ENCODE measurements around the gene CHCHD3. TPM values are rescaled to one million over a fixed set of nuclear protein-coding genes. Genes with fewer than 3 reads are reported as not detected.

The CHCHD3 gene
- polyA plus RNA-seq, 2 of the 4 experiments (the other 2 are of a cell fraction), result 96.7 to 139 TPM

DNA sequence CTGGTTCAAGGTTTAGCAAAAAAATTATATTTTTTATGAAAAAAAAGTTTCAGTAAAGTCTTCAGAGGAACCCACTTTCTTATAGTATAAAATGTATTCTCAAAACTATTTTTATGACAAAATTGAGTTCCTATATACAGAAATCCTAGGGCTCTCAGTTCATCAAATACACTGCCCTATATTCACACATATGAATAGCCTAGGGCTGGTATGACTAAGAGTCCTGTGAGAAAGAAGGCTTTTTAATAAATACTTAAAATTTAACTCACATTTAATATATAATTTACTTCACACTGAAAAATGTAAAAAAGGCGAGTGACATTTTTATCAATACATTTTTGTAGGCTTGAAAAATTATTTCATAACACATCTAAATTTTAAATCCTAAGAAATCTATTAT is 16.6 kb downstream of the CHCHD3 start:
- no peak for DNase-seq (ENCODE audit: low read depth in 1 of 2, low spot score in 1 of 2)
- no peak for ATAC-seq
- Histone ChIP-seq H3K4me1 (no peaks in the 10 kb centered on the region), H3K4me3 (no peak overlapping the region), H3K9me3 (no peaks in the 10 kb centered on the region), H3K4me2 (no peak overlapping the region), H3K27ac (no peak overlapping the region)
- WGBS (ENCODE audit: missing lambda C conversion rate), result 93% methylated on average over 1 of the region's 1 CpG
- POLR2A ChIA-PET, result no interaction called here
- TF ChIP-seq FOXS1 (CRISPR knock-in tag; IDR thresholded peaks at IDR 0.05), result no peak
- TF ChIP-seq HOXB13 (CRISPR knock-in tag; IDR thresholded peaks at IDR 0.05; ENCODE audit: low read depth), result no peak
- no peak for TF ChIP-seq HMGXB4 (CRISPR knock-in tag; IDR thresholded peaks at IDR 0.05; ENCODE audit: borderline replicate concordance)
- no peak for TF ChIP-seq JUNB (IDR thresholded peaks at IDR 0.05)
- TF ChIP-seq CBX8 (IDR thresholded peaks at IDR 0.05), result no peak
- TF ChIP-seq RNF2 (IDR thresholded peaks at IDR 0.05; ENCODE audit: borderline replicate concordance, low read depth), result no peak
- TF ChIP-seq PHF8 (IDR thresholded peaks at IDR 0.05; ENCODE audit: borderline replicate concordance, low read depth), result no peak
- TF ChIP-seq RARB (CRISPR knock-in tag; IDR thresholded peaks at IDR 0.05), result no peak
- no peak for FAIRE-seq
- CTCF ChIA-PET, result no interaction called here

DNA sequence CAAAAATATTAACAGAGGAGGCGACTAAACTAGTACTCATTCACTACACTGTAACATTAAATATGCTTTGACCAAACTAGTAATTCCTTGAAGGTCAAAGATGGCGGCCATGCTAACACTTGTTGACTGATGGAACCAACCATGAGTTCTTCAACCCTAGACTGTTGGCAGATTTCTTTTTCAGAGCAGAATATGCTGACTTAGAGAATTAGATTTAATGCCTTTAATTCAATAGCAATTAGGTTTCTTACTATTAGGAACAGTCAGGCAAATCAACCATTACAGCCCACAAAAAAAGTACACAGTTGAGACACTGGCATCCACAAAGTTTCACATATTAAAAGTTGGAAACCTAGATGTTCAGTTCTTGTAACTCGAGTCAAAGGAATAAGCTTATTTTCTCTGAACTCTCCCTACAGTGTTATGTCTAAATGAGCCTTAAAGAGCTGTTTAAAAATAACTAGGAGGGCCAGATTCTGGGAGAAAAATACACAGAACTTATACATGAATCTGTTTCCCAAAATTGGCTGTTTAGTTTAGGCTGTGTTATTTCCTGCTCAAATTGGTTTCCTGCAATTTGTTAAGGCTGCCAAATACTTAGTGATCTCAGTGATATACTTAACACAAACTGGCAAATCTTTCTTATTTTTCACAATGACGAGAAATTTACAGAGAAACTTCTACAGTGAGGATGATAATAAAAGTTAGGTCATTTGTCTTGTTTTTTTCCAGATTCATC is 17.6 kb downstream of the CHCHD3 start:
- no peaks in the 10 kb centered on the region for H3K9me3 ChIP-seq
- TF ChIP-seq E2F6 (IDR thresholded peaks at IDR 0.05; ENCODE audit: borderline replicate concordance, low read depth) (no peak), MAFK (IDR thresholded peaks at IDR 0.05; ENCODE audit: partially characterized antibody) (peak; percentile 63)
- DNase-seq (ENCODE audit: low read depth in 1 of 2, low spot score in 1 of 2) (no peak), FAIRE-seq (no peak), ATAC-seq (no peak)
- ChIA-PET CTCF (no interaction called here), POLR2A (no interaction called here)
- H3K4me1 ChIP-seq, result no peaks in the 10 kb centered on the region
- 94% methylated on average over 4 of the region's 4 CpGs for WGBS (ENCODE audit: missing lambda C conversion rate)
- H3K4me2 ChIP-seq, result no peak overlapping the region
- H3K27ac ChIP-seq, result no peak overlapping the region
- H3K4me3 ChIP-seq, result no peak overlapping the region

DNA sequence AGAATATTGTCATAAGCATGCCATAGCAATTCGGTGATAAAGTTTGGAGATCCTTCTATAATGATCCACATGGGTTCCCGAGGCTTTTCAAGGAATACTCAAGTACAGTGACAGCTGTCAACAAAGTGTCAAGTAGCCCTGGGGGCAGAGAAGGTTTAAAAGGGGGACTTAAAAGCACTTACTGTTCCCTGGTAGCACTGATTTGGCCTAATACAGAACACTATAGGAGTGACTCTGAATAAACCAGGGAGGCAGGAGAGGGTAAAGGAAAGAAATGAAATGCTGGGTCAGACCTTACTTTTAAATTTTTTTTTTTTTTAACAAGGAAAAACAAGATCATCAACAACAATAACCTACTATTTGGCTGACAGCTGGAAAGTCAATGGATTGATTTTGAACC is 20.1 kb downstream of the CHCHD3 start:
- H3K4me3 ChIP-seq, result no peak overlapping the region
- WGBS (ENCODE audit: missing lambda C conversion rate), result 89% methylated on average over 2 of the region's 2 CpGs
- CTCF ChIA-PET, result no interaction called here
- H3K4me1 ChIP-seq, result no peaks in the 10 kb centered on the region
- TF ChIP-seq PBX3 (IDR thresholded peaks at IDR 0.05), result no peak
- TF ChIP-seq FOSB (CRISPR knock-in tag; IDR thresholded peaks at IDR 0.05), result no peak
- no peak for TF ChIP-seq CHD4 (IDR thresholded peaks at IDR 0.05; ENCODE audit: borderline replicate concordance)
- TF ChIP-seq KDM5A (IDR thresholded peaks at IDR 0.05), result no peak
- TF ChIP-seq NR3C1 (IDR thresholded peaks at IDR 0.05), result no peak
- no peak for TF ChIP-seq BHLHE40 (IDR thresholded peaks at IDR 0.05; ENCODE audit: low read depth, low read length)
- TF ChIP-seq BCL3 (IDR thresholded peaks at IDR 0.05), result no peak
- TF ChIP-seq JUNB (IDR thresholded peaks at IDR 0.05), result no peak
- TF ChIP-seq, protein P1, sequence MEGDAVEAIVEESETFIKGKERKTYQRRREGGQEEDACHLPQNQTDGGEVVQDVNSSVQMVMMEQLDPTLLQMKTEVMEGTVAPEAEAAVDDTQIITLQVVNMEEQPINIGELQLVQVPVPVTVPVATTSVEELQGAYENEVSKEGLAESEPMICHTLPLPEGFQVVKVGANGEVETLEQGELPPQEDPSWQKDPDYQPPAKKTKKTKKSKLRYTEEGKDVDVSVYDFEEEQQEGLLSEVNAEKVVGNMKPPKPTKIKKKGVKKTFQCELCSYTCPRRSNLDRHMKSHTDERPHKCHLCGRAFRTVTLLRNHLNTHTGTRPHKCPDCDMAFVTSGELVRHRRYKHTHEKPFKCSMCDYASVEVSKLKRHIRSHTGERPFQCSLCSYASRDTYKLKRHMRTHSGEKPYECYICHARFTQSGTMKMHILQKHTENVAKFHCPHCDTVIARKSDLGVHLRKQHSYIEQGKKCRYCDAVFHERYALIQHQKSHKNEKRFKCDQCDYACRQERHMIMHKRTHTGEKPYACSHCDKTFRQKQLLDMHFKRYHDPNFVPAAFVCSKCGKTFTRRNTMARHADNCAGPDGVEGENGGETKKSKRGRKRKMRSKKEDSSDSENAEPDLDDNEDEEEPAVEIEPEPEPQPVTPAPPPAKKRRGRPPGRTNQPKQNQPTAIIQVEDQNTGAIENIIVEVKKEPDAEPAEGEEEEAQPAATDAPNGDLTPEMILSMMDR (IDR thresholded peaks at IDR 0.05), result no peak
- TF ChIP-seq EHMT2 (IDR thresholded peaks at IDR 0.05; ENCODE audit: low read depth), result no peak
- no peak for TF ChIP-seq RARB (CRISPR knock-in tag; IDR thresholded peaks at IDR 0.05)
- no peak for TF ChIP-seq JUN (IDR thresholded peaks at IDR 0.05)
- TF ChIP-seq HEYL (CRISPR knock-in tag; IDR thresholded peaks at IDR 0.05), result no peak
- TF ChIP-seq TP53 (CRISPR knock-in tag; IDR thresholded peaks at IDR 0.05), result no peak
- H3K4me2 ChIP-seq, result no peak overlapping the region
- ATAC-seq (no peak), DNase-seq (ENCODE audit: low read depth in 1 of 2, low spot score in 1 of 2) (no peak), FAIRE-seq (no peak)
- H3K9me3 ChIP-seq, result no peaks in the 10 kb centered on the region
- POLR2A ChIA-PET, result no interaction called here
- no peak overlapping the region for H3K27ac ChIP-seq
